Measurements from ENCODE around the gene SLC12A3.
"Not testable (repeated sequence)": the region's sequence is repeated elsewhere in the genome, so short reads cannot be mapped to it uniquely, and the experiment has no call there.

SLC12A3 gene

GRCh38 chr16:56861756-56862155 is 3.3 kb upstream of the SLC12A3 start:
- no peak overlapping the region for H3K4me3 ChIP-seq (ENCODE audit: low read depth, low read length)
- TF ChIP-seq CTCF (IDR thresholded peaks at IDR 0.05; ENCODE audit: low read depth, low read length), result no peak

- no peak for TF ChIP-seq CTCF (IDR thresholded peaks at IDR 0.05; ENCODE audit: low read depth, low read length)
- no peak overlapping the region for H3K4me3 ChIP-seq (ENCODE audit: low read depth, low read length)
These were observed 2.2 kb upstream of the SLC12A3 start for GRCh38 chr16:56862776-56863175.

GRCh38 chr16:56865394-56866062 is 521 bp downstream of the SLC12A3 start:
- no peak for TF ChIP-seq CTCF (IDR thresholded peaks at IDR 0.05; ENCODE audit: low read depth, low read length)
- no peak overlapping the region for H3K4me3 ChIP-seq (ENCODE audit: low read depth, low read length)

GRCh38 chr16:56866955-56867830 is 2.2 kb downstream of the SLC12A3 start:
- H3K4me3 ChIP-seq (ENCODE audit: low read depth, low read length), result no peak overlapping the region
- TF ChIP-seq CTCF (IDR thresholded peaks at IDR 0.05; ENCODE audit: low read depth, low read length), result no peak; the same call in none of the 2 replicates

GRCh38 chr16:56868175-56868574 is 3.2 kb downstream of the SLC12A3 start:
- TF ChIP-seq CTCF (IDR thresholded peaks at IDR 0.05; ENCODE audit: low read depth, low read length), result no peak

GRCh38 chr16:56868766-56869165 is 3.8 kb downstream of the SLC12A3 start:
- H3K4me3 ChIP-seq (ENCODE audit: low read depth, low read length), result not testable (repeated sequence)

More at GRCh38 chr16:56868175-56868574, 3.2 kb downstream of the SLC12A3 start:
- no peak overlapping the region for H3K4me3 ChIP-seq (ENCODE audit: low read depth, low read length)

GRCh38 chr16:56869513-56870275 is 4.7 kb downstream of the SLC12A3 start:
- no peak for TF ChIP-seq CTCF (IDR thresholded peaks at IDR 0.05; ENCODE audit: low read depth, low read length)

More at GRCh38 chr16:56869513-56870275, 4.7 kb downstream of the SLC12A3 start:
- no peak overlapping the region for H3K4me3 ChIP-seq (ENCODE audit: low read depth, low read length)

Data from WI38 (cell line).